HG02970 (cell line): ENCODE measurements around the gene P2RY6.

ENCODE experiments used
- ATAC-seq: cut with Tn5 transposase; IDR thresholded peaks from one replicate; pipeline ENCODE4 v1.9.1; 2021; ENCODE audit warnings: mild to moderate bottlenecking, moderate library complexity, moderate number of reproducible peaks; ENCODE audit not compliant: unreplicated experiment, low FRiP score

Gene P2RY6

GRCh38 chr11:73312851-73313327, 40.8 kb downstream of the P2RY6 start:
- ATAC-seq = no peak

GRCh38 chr11:73313652-73314051, 41.5 kb downstream of the P2RY6 start:
- no peak for ATAC-seq

GRCh38 chr11:73314117-73314961, 42.2 kb downstream of the P2RY6 start:
- no peak for ATAC-seq

- no peak for ATAC-seq
Measured at GRCh38 chr11:73315293-73316020, 43.3 kb downstream of the P2RY6 start.

- no peak for ATAC-seq
Measured at GRCh38 chr11:73316422-73316821, 44.3 kb downstream of the P2RY6 start.

GRCh38 chr11:73317373-73317772, 45.2 kb downstream of the P2RY6 start:
- no peak for ATAC-seq

- no peak for ATAC-seq
Measured at GRCh38 chr11:73317803-73318202, 45.7 kb downstream of the P2RY6 start.

- ATAC-seq = no peak
Measured at GRCh38 chr11:73318501-73319011, 46.4 kb downstream of the P2RY6 start.

- ATAC-seq = no peak
Measured at GRCh38 chr11:73320763-73321603, 48.8 kb downstream of the P2RY6 start.

- no peak for ATAC-seq
Measured at GRCh38 chr11:73321604-73322381, 49.7 kb downstream of the P2RY6 start.

GRCh38 chr11:73322382-73323306, 50.5 kb downstream of the P2RY6 start:
- no peak for ATAC-seq

- no peak for ATAC-seq
Measured at GRCh38 chr11:73323464-73323863, 51.3 kb downstream of the P2RY6 start.

GRCh38 chr11:73324116-73324515, 52.0 kb downstream of the P2RY6 start:
- no peak for ATAC-seq

GRCh38 chr11:73324665-73325035, 52.5 kb downstream of the P2RY6 start:
- ATAC-seq = no peak

- ATAC-seq = peak; percentile 45
Measured at GRCh38 chr11:73325036-73325981, 53.2 kb downstream of the P2RY6 start.

GRCh38 chr11:73326929-73327811, 55.0 kb downstream of the P2RY6 start:
- no peak for ATAC-seq
